ENCODE measurements around the gene SELE. TPM values are rescaled to one million over a fixed set of nuclear protein-coding genes. Genes with fewer than 3 reads are reported as not detected.

SELE gene
- total RNA-seq, 1 experiment from 2014 or later = not detected

- ATAC-seq (no peak), DNase-seq (ENCODE audit: low spot score) (no peak)
- Mint-ChIP-seq H3K4me1 (peaks cover 43% of the 10 kb centered on the region), H3K9me3 (peaks cover 23% of the 10 kb centered on the region), H3K36me3 (peaks cover 6% of the 10 kb centered on the region; the same call in 1 of the 2 replicates), H3K27ac (no peak overlapping the region), H3K4me3 (no peak overlapping the region), H3K27me3 (ENCODE audit: low read depth) (no peaks in the 10 kb centered on the region)
- ChIA-PET POLR2A (no interaction called here), CTCF (interaction anchor here (1.2 kb wide), 1 partner anchor 27 kb away, joined by 4 read pairs; no protein-coding TSS in a partner anchor)
- TF ChIP-seq TEAD1 (CRISPR knock-in tag; IDR thresholded peaks at IDR 0.05) (no peak), ZNF512 (CRISPR knock-in tag; IDR thresholded peaks at IDR 0.05; ENCODE audit: borderline replicate concordance) (no peak), ZNF219 (CRISPR knock-in tag; IDR thresholded peaks at IDR 0.05; ENCODE audit: borderline replicate concordance) (no peak)
- TF ChIP-seq, protein P1, sequence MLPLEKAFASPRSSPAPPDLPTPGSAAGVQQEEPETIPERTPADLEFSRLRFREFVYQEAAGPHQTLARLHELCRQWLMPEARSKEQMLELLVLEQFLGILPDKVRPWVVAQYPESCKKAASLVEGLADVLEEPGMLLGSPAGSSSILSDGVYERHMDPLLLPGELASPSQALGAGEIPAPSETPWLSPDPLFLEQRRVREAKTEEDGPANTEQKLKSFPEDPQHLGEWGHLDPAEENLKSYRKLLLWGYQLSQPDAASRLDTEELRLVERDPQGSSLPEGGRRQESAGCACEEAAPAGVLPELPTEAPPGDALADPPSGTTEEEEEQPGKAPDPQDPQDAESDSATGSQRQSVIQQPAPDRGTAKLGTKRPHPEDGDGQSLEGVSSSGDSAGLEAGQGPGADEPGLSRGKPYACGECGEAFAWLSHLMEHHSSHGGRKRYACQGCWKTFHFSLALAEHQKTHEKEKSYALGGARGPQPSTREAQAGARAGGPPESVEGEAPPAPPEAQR (CRISPR knock-in tag; IDR thresholded peaks at IDR 0.05) = no peak
- TF ChIP-seq, protein P2, sequence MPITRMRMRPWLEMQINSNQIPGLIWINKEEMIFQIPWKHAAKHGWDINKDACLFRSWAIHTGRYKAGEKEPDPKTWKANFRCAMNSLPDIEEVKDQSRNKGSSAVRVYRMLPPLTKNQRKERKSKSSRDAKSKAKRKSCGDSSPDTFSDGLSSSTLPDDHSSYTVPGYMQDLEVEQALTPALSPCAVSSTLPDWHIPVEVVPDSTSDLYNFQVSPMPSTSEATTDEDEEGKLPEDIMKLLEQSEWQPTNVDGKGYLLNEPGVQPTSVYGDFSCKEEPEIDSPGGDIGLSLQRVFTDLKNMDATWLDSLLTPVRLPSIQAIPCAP (CRISPR knock-in tag; IDR thresholded peaks at IDR 0.05) = no peak
- TF ChIP-seq, protein P3, sequence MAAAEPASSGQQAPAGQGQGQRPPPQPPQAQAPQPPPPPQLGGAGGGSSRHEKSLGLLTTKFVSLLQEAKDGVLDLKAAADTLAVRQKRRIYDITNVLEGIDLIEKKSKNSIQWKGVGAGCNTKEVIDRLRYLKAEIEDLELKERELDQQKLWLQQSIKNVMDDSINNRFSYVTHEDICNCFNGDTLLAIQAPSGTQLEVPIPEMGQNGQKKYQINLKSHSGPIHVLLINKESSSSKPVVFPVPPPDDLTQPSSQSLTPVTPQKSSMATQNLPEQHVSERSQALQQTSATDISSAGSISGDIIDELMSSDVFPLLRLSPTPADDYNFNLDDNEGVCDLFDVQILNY (CRISPR knock-in tag; IDR thresholded peaks at IDR 0.05) = no peak
Measured at GRCh38 chr1:169782596-169782995, 48.7 kb upstream of the SELE start.

GRCh38 chr1:169779970-169780369, 46.1 kb upstream of the SELE start:
- Mint-ChIP-seq H3K36me3 (0 out of 2 replicates have a peak, but pooled peaks cover 2% of the 10 kb centered on the region), H3K4me3 (no peak overlapping the region), H3K4me1 (peaks cover 39% of the 10 kb centered on the region), H3K27me3 (ENCODE audit: low read depth) (no peaks in the 10 kb centered on the region), H3K27ac (0 out of 2 replicates have a peak overlapping the region, but pooled peaks have one; percentile 10), H3K9me3 (peaks cover 15% of the 10 kb centered on the region)
- POLR2A ChIA-PET = no interaction called here
- DNase-seq (ENCODE audit: low spot score) = no peak
- CTCF ChIA-PET = no interaction called here
- no peak for ATAC-seq
- TF ChIP-seq, protein P4, sequence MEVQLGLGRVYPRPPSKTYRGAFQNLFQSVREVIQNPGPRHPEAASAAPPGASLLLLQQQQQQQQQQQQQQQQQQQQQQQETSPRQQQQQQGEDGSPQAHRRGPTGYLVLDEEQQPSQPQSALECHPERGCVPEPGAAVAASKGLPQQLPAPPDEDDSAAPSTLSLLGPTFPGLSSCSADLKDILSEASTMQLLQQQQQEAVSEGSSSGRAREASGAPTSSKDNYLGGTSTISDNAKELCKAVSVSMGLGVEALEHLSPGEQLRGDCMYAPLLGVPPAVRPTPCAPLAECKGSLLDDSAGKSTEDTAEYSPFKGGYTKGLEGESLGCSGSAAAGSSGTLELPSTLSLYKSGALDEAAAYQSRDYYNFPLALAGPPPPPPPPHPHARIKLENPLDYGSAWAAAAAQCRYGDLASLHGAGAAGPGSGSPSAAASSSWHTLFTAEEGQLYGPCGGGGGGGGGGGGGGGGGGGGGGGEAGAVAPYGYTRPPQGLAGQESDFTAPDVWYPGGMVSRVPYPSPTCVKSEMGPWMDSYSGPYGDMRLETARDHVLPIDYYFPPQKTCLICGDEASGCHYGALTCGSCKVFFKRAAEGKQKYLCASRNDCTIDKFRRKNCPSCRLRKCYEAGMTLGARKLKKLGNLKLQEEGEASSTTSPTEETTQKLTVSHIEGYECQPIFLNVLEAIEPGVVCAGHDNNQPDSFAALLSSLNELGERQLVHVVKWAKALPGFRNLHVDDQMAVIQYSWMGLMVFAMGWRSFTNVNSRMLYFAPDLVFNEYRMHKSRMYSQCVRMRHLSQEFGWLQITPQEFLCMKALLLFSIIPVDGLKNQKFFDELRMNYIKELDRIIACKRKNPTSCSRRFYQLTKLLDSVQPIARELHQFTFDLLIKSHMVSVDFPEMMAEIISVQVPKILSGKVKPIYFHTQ (CRISPR knock-in tag; IDR thresholded peaks at IDR 0.05) = no peak
- TF ChIP-seq, protein P1 (CRISPR knock-in tag; IDR thresholded peaks at IDR 0.05) = no peak
- TF ChIP-seq E2F1 (CRISPR knock-in tag; IDR thresholded peaks at IDR 0.05) (no peak), ATF1 (CRISPR knock-in tag; IDR thresholded peaks at IDR 0.05) (no peak), GTF2I (CRISPR knock-in tag; conservative IDR thresholded peaks at IDR 0.05) (no peak), FOXK1 (CRISPR knock-in tag; IDR thresholded peaks at IDR 0.05) (no peak), SMAD4 (CRISPR knock-in tag; IDR thresholded peaks at IDR 0.05) (no peak), ESRRA (CRISPR knock-in tag; IDR thresholded peaks at IDR 0.05; ENCODE audit: borderline replicate concordance) (no peak), ELF4 (CRISPR knock-in tag; IDR thresholded peaks at IDR 0.05; ENCODE audit: low read depth) (no peak), ZNF425 (CRISPR knock-in tag; conservative IDR thresholded peaks at IDR 0.05) (no peak), KAT7 (CRISPR knock-in tag; IDR thresholded peaks at IDR 0.05; ENCODE audit: borderline replicate concordance) (no peak), MYBL2 (CRISPR knock-in tag; IDR thresholded peaks at IDR 0.05) (no peak), SMAD3 (CRISPR knock-in tag; IDR thresholded peaks at IDR 0.05; ENCODE audit: borderline replicate concordance) (no peak), ETV6 (CRISPR knock-in tag; IDR thresholded peaks at IDR 0.05) (no peak), TEAD1 (CRISPR knock-in tag; IDR thresholded peaks at IDR 0.05) (no peak), NR3C1 (CRISPR knock-in tag; conservative IDR thresholded peaks at IDR 0.05; ENCODE audit: low read depth) (no peak)
